K562 (cell line): ENCODE measurements around the gene CSF2. TPM values are rescaled to one million over a fixed set of nuclear protein-coding genes. Genes with fewer than 3 reads are reported as not detected.

Experiments used
- ARID2 ChIP-seq: fragments of 450-650 bp; IDR thresholded peaks from 2 replicates; pipeline ENCODE4 v1.6.1; 2017; ENCODE audit warnings: antibody characterized with exemption, mild to moderate bottlenecking
- BRD4 ChIP-seq: fragments of 200-600 bp; sonication (generic); IDR thresholded peaks from 2 replicates; pipeline ENCODE4 v1.6.1; 2017; ENCODE audit warnings: inconsistent platforms
- CTCF ChIP-seq, 3 experiments: IDR thresholded peaks in 2 of 3; conservative IDR thresholded peaks in 1 of 3; 2 replicates each; pipeline ENCODE4 v1.5.1; 2011 to 2012; ENCODE audit warnings: low read length in 3 of 3, mild to moderate bottlenecking in 3 of 3, control low read depth in 2 of 3, improper control_type of control experiment in 1 of 3, inconsistent platforms in 1 of 3, low read depth in 1 of 3, mixed read lengths in 1 of 3, moderate library complexity in 1 of 3; ENCODE audit not compliant: insufficient read depth in 2 of 3
- CUX1 ChIP-seq: fragments of 200-800 bp; sonication (Bioruptor generic); IDR thresholded peaks from 2 replicates; pipeline ENCODE4 v1.6.1; 2016; ENCODE audit warnings: missing genetic modification characterization, missing compliant biosample characterization
- ERF ChIP-seq: fragments of 450-650 bp; formaldehyde crosslinking; IDR thresholded peaks from 2 replicates; pipeline ENCODE4 v1.4.0; 2020; ENCODE audit warnings: mild to moderate bottlenecking, mixed read lengths
- GATAD2A ChIP-seq: fragments of 450-650 bp; IDR thresholded peaks from 2 replicates; pipeline ENCODE4 v1.6.1; 2017
- HDAC1 ChIP-seq, 2 experiments: fragments of 450-650 bp; IDR thresholded peaks; 2 replicates each; pipeline ENCODE4 v1.6.1; 2016 to 2017; ENCODE audit warnings: inconsistent platforms in 1 of 2, mild to moderate bottlenecking in 1 of 2, moderate library complexity in 1 of 2
- MBD1 ChIP-seq: fragments of 250-450 bp; sonication (Bioruptor Pico); IDR thresholded peaks from 2 replicates; pipeline ENCODE4 v1.8.0; 2022; ENCODE audit warnings: inconsistent platforms
- MCM5 ChIP-seq: fragments of 450-650 bp; IDR thresholded peaks from 2 replicates; pipeline ENCODE4 v1.6.1; 2016; ENCODE audit warnings: low read depth
- MECOM ChIP-seq: fragments of 250-450 bp; sonication (Bioruptor Pico); IDR thresholded peaks from 2 replicates; pipeline ENCODE4 v1.8.0; 2022; ENCODE audit warnings: inconsistent platforms
- MNT ChIP-seq, 2 experiments: fragments of 450-650 bp; conservative IDR thresholded peaks; 2 replicates each; pipeline ENCODE4 v1.6.1; 2017; ENCODE audit warnings: mild to moderate bottlenecking in 2 of 2, moderate library complexity in 2 of 2
- RCOR1 ChIP-seq, 2 experiments: IDR thresholded peaks; 2 replicates each; pipeline ENCODE4 v1.6.1; 2012; ENCODE audit warnings: low read depth in 2 of 2, low read length in 2 of 2, borderline replicate concordance in 1 of 2, improper control_type of control experiment in 1 of 2
- RNF2 ChIP-seq: sonication (generic); IDR thresholded peaks from 2 replicates; pipeline ENCODE4 v1.6.1; 2016
- USF1 ChIP-seq: sonication (generic); formaldehyde crosslinking; IDR thresholded peaks from 2 replicates; pipeline ENCODE4 v1.9.0; 2022; ENCODE audit warnings: mild to moderate bottlenecking, missing genetic modification reagents
- ZKSCAN3 ChIP-seq: fragments of 250-450 bp; sonication (Bioruptor Pico); IDR thresholded peaks from 2 replicates; pipeline ENCODE4 v1.4.0; 2020
- ZNF232 ChIP-seq: sonication (generic); formaldehyde crosslinking; IDR thresholded peaks from 2 replicates; pipeline ENCODE4 v1.8.0; 2022; ENCODE audit warnings: mild to moderate bottlenecking, missing genetic modification reagents
- ZNF589 ChIP-seq: fragments of 200-800 bp; sonication (Bioruptor generic); IDR thresholded peaks from 2 replicates; pipeline ENCODE4 v1.6.1; 2016; ENCODE audit warnings: low read depth, missing genetic modification characterization, missing compliant biosample characterization
- polyA plus RNA-seq, 8 experiments: library from polyadenylated mRNA; depleted of rRNA in 4 of 8; stranded (reverse) in 5 of 8; unstranded in 3 of 8; fragments of >200 nt; fragmentation: Nextera tagmentation in 2 of 8; fragmentation: Illumina TruSeq in 1 of 8; extraction: Ambion mirVana in 2 of 8; extraction: Trizol in 1 of 8; gene quantifications; 2 replicates each; pipeline versions ENCODE4 v1.2.1 to v1.2.3, GENCODE V29; 2011 to 2014; ENCODE audit warnings: inconsistent platforms in 1 of 8, missing spikeins in 1 of 8
- total RNA-seq, 7 experiments: library from RNA; depleted of rRNA in 6 of 7; stranded (reverse); fragments of >200 nt in 6 of 7; fragmentation: Illumina TruSeq in 2 of 7; extraction: Trizol in 2 of 7; gene quantifications; 2 replicates each; pipeline versions ENCODE4 v1.2.1 to v1.2.3, GENCODE V29; 2011 to 2021; ENCODE audit warnings: low replicate concordance in 1 of 7

Gene CSF2
- total and polyA plus RNA-seq, 9 of the 15 experiments (the other 6 are each of a cell fraction or from before 2014, with no cell fraction given), result 0.25 to 0.29 TPM; not detected in 7

GRCh38 chr5:132103332-132103951, 29.9 kb downstream of the CSF2 start (continued):
- TF ChIP-seq USF1 (CRISPR knock-in tag) (no peak), MBD1 (no peak), CUX1 (CRISPR knock-in tag) (no peak), MCM5 (no peak), ZNF232 (CRISPR knock-in tag) (no peak), BRD4 (no peak), GATAD2A (no peak), ZKSCAN3 (CRISPR knock-in tag) (no peak), RNF2 (peak; percentile 36; the same call in 1 of the 2 replicates), MECOM (CRISPR knock-in tag) (no peak), CTCF (IDR thresholded peaks at IDR 0.05 in 2 of 3, conservative IDR thresholded peaks at IDR 0.05 in 1 of 3; ENCODE audit: insufficient read depth in 2 of 3, low read depth in 1 of 3, low read length in 3 of 3) (0 out of 6 replicates have a peak, but pooled peaks of 1 of the 3 experiments have one; percentile 6), ARID2 (no peak), HDAC1 (IDR thresholded peaks at IDR 0.05) (peak in 1 of 2 experiments; percentile 91; a peak in 2 of 4 replicates), ERF (no peak), RCOR1 (IDR thresholded peaks at IDR 0.05; ENCODE audit: borderline replicate concordance in 1 of 2, low read depth in 2 of 2, low read length in 2 of 2) (peak in 1 of 2 experiments; percentile 94), ZNF589 (CRISPR knock-in tag) (peak; percentile 44; the same call in 1 of the 2 replicates), MNT (conservative IDR thresholded peaks at IDR 0.05) (peak in 1 of 2 experiments; percentile 50; a peak in 2 of 4 replicates)
